Calu3 (cell line): ENCODE measurements around the gene USP7. TPM values are rescaled to one million over a fixed set of nuclear protein-coding genes. Genes with fewer than 3 reads are reported as not detected.
A peak's percentile ranks its signal among the peaks of the same experiment; 100 is the strongest.

Experiments used
- BruUV-seq: library from RNA; stranded (reverse); fragments of 400-500 nt; replicated peaks from 2 replicates; lab custom pipeline; 2021; lab: Mats Ljungman, UMichigan
- CTCF ChIA-PET: fragments of 300-600 bp; sonication (Branson Sonifier 250); formaldehyde crosslinking; loops from one replicate; lab custom pipeline; 2022; ENCODE audit warnings: antibody characterized with exemption; lab: Charles Lee
- DNase-seq: peaks from one replicate; pipeline ENCODE4 v3.0.0; 2022
- H3K27ac Mint-ChIP-seq: one replicate; pipeline ENCODE4 v1.8.0; 2022; ENCODE audit warnings: mixed read lengths; ENCODE audit not compliant: unreplicated experiment
- H3K27me3 Mint-ChIP-seq: one replicate; pipeline ENCODE4 v1.8.0; 2022; ENCODE audit warnings: mixed read lengths; ENCODE audit not compliant: unreplicated experiment
- H3K36me3 Mint-ChIP-seq: one replicate; pipeline ENCODE4 v1.8.0; 2022; ENCODE audit warnings: mild to moderate bottlenecking, moderate library complexity, mixed read lengths; ENCODE audit not compliant: insufficient read depth, unreplicated experiment
- H3K4me1 Mint-ChIP-seq: one replicate; pipeline ENCODE4 v1.8.0; 2022; ENCODE audit warnings: mild to moderate bottlenecking, low read depth, mixed read lengths; ENCODE audit not compliant: unreplicated experiment
- H3K4me3 Mint-ChIP-seq: one replicate; pipeline ENCODE4 v1.8.0; 2022; ENCODE audit warnings: mild to moderate bottlenecking, low read depth, moderate library complexity, mixed read lengths; ENCODE audit not compliant: unreplicated experiment
- H3K9me3 Mint-ChIP-seq: one replicate; pipeline ENCODE4 v1.8.0; 2022; ENCODE audit warnings: low read depth, mixed read lengths; ENCODE audit not compliant: unreplicated experiment
- CTCF ChIP-seq: fragments of 200-600 bp; IDR thresholded peaks from one replicate; pipeline ENCODE4 v1.8.0; 2022; ENCODE audit warnings: antibody characterized with exemption; ENCODE audit not compliant: unreplicated experiment
- intact Hi-C: fragments of 100-400 bp; cut with micrococcal nuclease; formaldehyde crosslinking; loops from one replicate; pipeline ENCODE4 v1.10.0; 2022; ENCODE audit not compliant: unreplicated experiment
- total RNA-seq: library from RNA; stranded (reverse); gene quantifications from 2 replicates; pipeline ENCODE4 v1.2.3, GENCODE V29; 2022

Gene USP7
- total RNA-seq, 1 experiment from 2014 or later = 165 TPM

- TF ChIP-seq CTCF = no peak
- intact Hi-C loops = no loop called here
- no peaks in the 10 kb centered on the region for H3K27me3 Mint-ChIP-seq
- H3K27ac Mint-ChIP-seq = peak overlapping the region; percentile 12
- CTCF ChIA-PET = no interaction called here
- BruUV-seq = TSS peak; percentile 10
- no peak overlapping the region for H3K4me3 Mint-ChIP-seq
- peaks cover 16% of the 10 kb centered on the region for H3K4me1 Mint-ChIP-seq
- no peak for DNase-seq
- no peaks in the 10 kb centered on the region for H3K9me3 Mint-ChIP-seq
- H3K36me3 Mint-ChIP-seq = peaks cover 67% of the 10 kb centered on the region
Observed at GRCh38 chr16:8848939-8849391, 114.7 kb downstream of the USP7 start.

GRCh38 chr16:8848231-8848938 lies 115.3 kb downstream of the USP7 start:
- CTCF ChIA-PET = no interaction called here
- no peak for TF ChIP-seq CTCF
- Mint-ChIP-seq H3K9me3 (no peaks in the 10 kb centered on the region), H3K27me3 (no peaks in the 10 kb centered on the region), H3K36me3 (peaks cover 61% of the 10 kb centered on the region), H3K4me1 (peaks cover 16% of the 10 kb centered on the region), H3K4me3 (no peak overlapping the region), H3K27ac (no peak overlapping the region)
- intact Hi-C loops = no loop called here
- DNase-seq = no peak
- no TSS peak for BruUV-seq

- DNase-seq = no peak
- H3K27me3 Mint-ChIP-seq = no peaks in the 10 kb centered on the region
- H3K9me3 Mint-ChIP-seq = no peaks in the 10 kb centered on the region
- no TSS peak for BruUV-seq
- CTCF ChIA-PET = no interaction called here
- TF ChIP-seq CTCF = no peak
- no peak overlapping the region for H3K27ac Mint-ChIP-seq
- intact Hi-C loops = no loop called here
- peaks cover 16% of the 10 kb centered on the region for H3K4me1 Mint-ChIP-seq
- H3K4me3 Mint-ChIP-seq = no peak overlapping the region
- H3K36me3 Mint-ChIP-seq = peaks cover 53% of the 10 kb centered on the region
Observed at GRCh38 chr16:8847623-8848022, 116.1 kb downstream of the USP7 start.

GRCh38 chr16:8847145-8847544 lies 116.6 kb downstream of the USP7 start:
- H3K9me3 Mint-ChIP-seq = no peaks in the 10 kb centered on the region
- no peak for DNase-seq
- no TSS peak for BruUV-seq
- no peaks in the 10 kb centered on the region for H3K27me3 Mint-ChIP-seq
- no peak overlapping the region for H3K4me3 Mint-ChIP-seq
- intact Hi-C loops = no loop called here
- H3K36me3 Mint-ChIP-seq = peaks cover 51% of the 10 kb centered on the region
- H3K4me1 Mint-ChIP-seq = peaks cover 16% of the 10 kb centered on the region
- TF ChIP-seq CTCF = no peak
- H3K27ac Mint-ChIP-seq = no peak overlapping the region
- CTCF ChIA-PET = no interaction called here
